ENCODE data around the gene CKMT2. TPM values are rescaled to one million over a fixed set of nuclear protein-coding genes. Genes with fewer than 3 reads are reported as not detected.
"Not testable (repeated sequence)": the region's sequence is repeated elsewhere in the genome, so short reads cannot be mapped to it uniquely, and the experiment has no call there.

Gene CKMT2
- total RNA-seq, 2 experiments from 2014 or later = not detected

DNA sequence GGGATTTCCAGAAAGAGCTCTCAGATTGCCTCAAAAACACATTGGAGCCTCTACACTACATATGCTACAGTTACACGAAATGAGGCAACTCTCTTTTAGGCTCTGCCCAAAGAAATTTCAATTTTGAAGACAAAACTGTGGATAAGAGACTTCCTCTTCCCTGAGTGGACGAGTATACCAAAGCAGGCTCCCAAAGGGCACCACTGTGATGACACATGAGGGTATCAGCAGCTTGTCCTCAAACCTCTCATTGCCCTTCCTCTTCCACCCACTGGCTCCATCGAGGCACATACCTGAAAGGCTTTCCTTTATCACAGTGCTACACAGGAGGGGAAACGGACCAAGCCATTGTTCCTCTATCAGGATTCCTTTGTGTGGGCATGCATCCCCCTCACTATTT, 11.3 kb downstream of the CKMT2 start:
- POLR2A ChIA-PET = no interaction called here
- no peak for DNase-seq
- Mint-ChIP-seq H3K27me3 (no peaks in the 10 kb centered on the region), H3K9me3 (no peaks in the 10 kb centered on the region), H3K4me1 (no peaks in the 10 kb centered on the region), H3K27ac (no peak overlapping the region), H3K36me3 (ENCODE audit: low read depth) (no peaks in the 10 kb centered on the region), H3K4me3 (no peak overlapping the region)
- CTCF ChIA-PET = interaction anchor here (1.4 kb wide), 1 partner anchor 13 kb away, joined by 3 read pairs; no protein-coding TSS in a partner anchor

DNA sequence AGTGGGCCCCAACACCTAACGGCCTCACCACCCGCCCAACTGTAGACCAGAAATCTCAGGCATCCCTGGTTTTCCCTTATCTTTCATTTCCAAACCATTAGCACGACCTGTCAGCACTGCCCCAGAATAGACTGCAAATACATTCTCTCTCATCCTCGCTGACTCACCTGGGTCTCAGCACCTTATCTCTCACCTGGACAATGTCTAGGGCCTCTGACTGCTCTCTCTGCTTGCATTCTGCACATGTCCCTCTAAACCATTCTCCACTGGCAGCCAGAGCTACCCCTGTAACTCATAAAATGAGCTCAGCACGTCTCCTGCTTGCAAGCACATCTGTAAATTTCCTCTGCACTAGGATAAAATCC, 12.7 kb downstream of the CKMT2 start:
- Mint-ChIP-seq H3K4me3 (no peak overlapping the region), H3K27ac (no peak overlapping the region), H3K27me3 (no peaks in the 10 kb centered on the region), H3K36me3 (ENCODE audit: low read depth) (peaks cover 1% of the 10 kb centered on the region), H3K9me3 (peaks cover 4% of the 10 kb centered on the region), H3K4me1 (no peaks in the 10 kb centered on the region)
- CTCF ChIA-PET = no interaction called here
- POLR2A ChIA-PET = no interaction called here
- no peak for DNase-seq

DNA sequence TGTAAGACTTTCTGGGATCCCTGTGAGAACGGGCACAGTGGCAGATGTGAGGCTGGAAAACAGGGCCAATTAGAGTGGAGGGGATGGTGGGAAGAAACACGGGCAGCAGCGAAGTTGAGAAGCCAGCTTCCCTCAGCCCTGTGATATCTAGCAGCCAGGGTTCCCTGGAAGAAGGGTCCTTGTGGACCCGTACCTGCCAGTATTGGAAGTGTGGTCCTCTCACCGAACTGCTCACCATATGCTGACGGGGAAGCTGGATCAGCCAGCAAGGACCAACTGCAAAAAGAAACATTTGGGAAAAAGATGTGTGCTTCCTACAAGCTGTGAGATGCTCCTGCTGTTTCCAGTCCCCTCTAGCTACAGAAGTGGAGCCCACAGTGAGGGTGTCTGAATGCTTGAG, 13.6 kb downstream of the CKMT2 start:
- Mint-ChIP-seq H3K4me3 (no peak overlapping the region), H3K4me1 (no peaks in the 10 kb centered on the region), H3K27me3 (no peaks in the 10 kb centered on the region), H3K27ac (no peak overlapping the region), H3K36me3 (ENCODE audit: low read depth) (peaks cover 1% of the 10 kb centered on the region), H3K9me3 (peaks cover 4% of the 10 kb centered on the region)
- ChIA-PET CTCF (interaction anchor here (0.6 kb wide), 1 partner anchor 29 kb away, joined by 3 read pairs; no protein-coding TSS in a partner anchor), POLR2A (no interaction called here)
- DNase-seq = no peak

DNA sequence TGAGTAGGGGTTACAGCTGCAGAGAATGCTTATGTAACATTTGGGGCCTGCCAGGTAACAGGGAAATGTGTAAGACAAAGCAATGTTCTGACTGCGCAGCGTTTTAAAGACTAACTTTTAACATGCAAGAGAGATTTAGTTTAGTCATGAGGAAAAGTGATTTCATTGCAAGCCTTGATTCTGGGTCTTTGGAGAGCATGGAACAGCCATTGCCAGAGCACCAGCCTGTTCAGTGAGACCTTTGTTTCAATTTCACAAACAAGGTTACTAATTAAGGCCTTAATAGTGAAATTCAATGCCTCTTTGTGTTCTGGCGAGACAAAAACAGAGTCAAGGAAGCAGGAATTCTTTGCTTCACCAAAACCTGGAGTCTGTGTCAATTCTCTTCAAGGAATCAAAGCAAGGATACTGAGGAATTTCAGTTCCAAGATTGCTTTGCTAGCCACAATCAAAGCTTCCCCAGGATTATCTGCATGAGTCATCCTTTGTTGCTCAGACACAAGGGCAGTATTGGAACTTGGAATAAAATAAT, 14.4 kb downstream of the CKMT2 start:
- DNase-seq = no peak
- H3K4me1 Mint-ChIP-seq = no peaks in the 10 kb centered on the region
- no peak overlapping the region for H3K4me3 Mint-ChIP-seq
- ChIA-PET POLR2A (no interaction called here), CTCF (no interaction called here)
- H3K27ac Mint-ChIP-seq = no peak overlapping the region
- H3K27me3 Mint-ChIP-seq = no peaks in the 10 kb centered on the region
- peaks cover 1% of the 10 kb centered on the region for H3K36me3 Mint-ChIP-seq (ENCODE audit: low read depth)
- H3K9me3 Mint-ChIP-seq = peaks cover 4% of the 10 kb centered on the region

DNA sequence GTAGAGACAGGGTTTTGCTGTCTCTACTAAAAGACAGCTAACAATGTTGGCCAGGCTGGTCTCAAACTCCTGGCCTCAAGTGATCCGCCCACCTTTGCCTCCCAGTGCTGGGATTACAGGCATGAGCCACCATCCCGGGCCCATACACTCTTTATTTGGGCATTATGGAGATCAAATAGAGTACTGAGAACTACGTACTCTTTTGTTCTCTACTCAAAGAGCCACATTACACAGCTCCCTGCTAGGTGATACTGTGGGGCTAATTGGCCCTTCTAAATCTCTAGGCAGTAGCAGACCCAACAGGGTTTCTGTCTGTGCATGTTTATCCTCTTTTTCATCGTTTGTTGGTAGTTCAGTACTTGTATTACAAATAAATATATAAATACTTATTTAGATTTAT, 16.1 kb downstream of the CKMT2 start:
- Mint-ChIP-seq H3K4me1 (no peaks in the 10 kb centered on the region), H3K27me3 (no peaks in the 10 kb centered on the region), H3K27ac (no peak overlapping the region), H3K36me3 (ENCODE audit: low read depth) (peaks cover 1% of the 10 kb centered on the region), H3K9me3 (peaks cover 4% of the 10 kb centered on the region), H3K4me3 (no peak overlapping the region)
- DNase-seq = no peak
- POLR2A ChIA-PET = interaction anchor here (0.6 kb wide), 1 partner anchor 260 kb away, joined by 3 read pairs; no protein-coding TSS in a partner anchor
- CTCF ChIA-PET = interaction anchor here (0.6 to 1.6 kb wide), 2 partner anchors 14 to 1523 kb away, joined by 3 to 4 read pairs; no protein-coding TSS in a partner anchor

DNA sequence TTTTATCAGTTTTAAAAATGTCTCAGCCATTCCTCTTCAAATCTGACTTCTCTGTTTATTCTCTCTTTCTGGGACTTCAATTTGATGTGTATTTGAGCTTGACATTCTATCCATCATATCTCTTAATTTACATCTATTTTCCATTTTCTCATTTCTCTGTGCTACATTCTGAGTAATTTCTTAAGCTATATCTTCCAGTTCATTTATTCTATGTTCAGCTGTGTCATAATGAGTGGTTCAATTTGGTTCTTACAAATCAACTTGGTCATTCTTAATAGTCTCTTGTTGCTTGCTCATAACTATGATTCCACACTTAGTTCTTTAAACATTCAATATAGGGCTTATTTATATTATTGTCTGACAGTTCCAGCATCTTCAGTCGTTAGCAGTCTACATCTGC, 16.9 kb downstream of the CKMT2 start:
- no peaks in the 10 kb centered on the region for H3K27me3 Mint-ChIP-seq
- POLR2A ChIA-PET = no interaction called here
- no peak for DNase-seq

DNA sequence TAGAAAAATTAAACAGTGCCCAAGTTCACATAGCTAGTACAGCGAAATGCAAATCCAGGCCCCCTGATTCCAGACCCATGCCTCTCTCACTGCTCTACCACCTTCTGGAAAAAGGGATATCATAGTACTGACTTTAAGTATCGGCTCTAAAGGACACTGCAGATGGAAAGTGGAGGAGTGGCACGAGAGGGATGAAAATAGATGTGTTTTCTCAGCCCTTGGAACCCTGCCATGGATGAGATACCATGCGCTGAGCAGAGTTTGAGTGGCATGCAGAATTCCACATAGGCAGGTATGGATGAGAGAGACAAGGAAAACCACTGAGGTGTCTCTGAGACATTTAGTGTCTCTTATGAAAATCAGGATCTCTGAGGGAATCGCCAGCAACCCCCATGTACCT, 18.8 kb downstream of the CKMT2 start:
- ChIA-PET CTCF (interaction anchor here (1.5 kb wide), 1 partner anchor 47 kb away, joined by 5 read pairs; no protein-coding TSS in a partner anchor), POLR2A (no interaction called here)
- Mint-ChIP-seq H3K4me3 (no peak overlapping the region), H3K36me3 (ENCODE audit: low read depth) (peaks cover 1% of the 10 kb centered on the region), H3K27ac (no peak overlapping the region), H3K9me3 (peaks cover 4% of the 10 kb centered on the region), H3K27me3 (no peaks in the 10 kb centered on the region), H3K4me1 (no peaks in the 10 kb centered on the region)
- DNase-seq = no peak

More for the DNA sequence above, 16.9 kb downstream of the CKMT2 start:
- Mint-ChIP-seq H3K9me3 (peaks cover 4% of the 10 kb centered on the region), H3K36me3 (ENCODE audit: low read depth) (peaks cover 1% of the 10 kb centered on the region), H3K27ac (no peak overlapping the region), H3K4me3 (no peak overlapping the region), H3K4me1 (no peaks in the 10 kb centered on the region)
- CTCF ChIA-PET = interaction anchor here (1.6 kb wide), 1 partner anchor 15 kb away, joined by 3 read pairs; no protein-coding TSS in a partner anchor

DNA sequence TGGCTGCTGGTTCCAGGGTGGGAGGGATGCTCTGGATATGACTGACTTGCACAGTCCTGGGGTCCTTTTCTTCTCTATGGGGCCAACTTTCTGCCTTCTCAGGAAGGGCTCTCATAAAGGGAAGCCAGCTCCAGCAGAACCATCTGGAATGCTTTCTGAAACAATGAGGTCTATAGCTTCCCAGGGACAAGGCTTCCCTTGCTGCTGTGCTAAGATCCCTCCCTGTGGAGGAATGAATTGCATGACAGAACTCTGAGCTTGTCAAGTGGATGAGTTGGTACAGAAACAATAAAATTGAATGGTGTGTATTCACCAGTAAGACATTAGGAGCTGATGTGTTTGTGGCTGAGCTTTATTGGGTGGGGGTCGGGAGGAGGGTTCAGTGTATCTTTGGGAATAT, 19.8 kb downstream of the CKMT2 start:
- POLR2A ChIA-PET = no interaction called here
- H3K9me3 Mint-ChIP-seq = peaks cover 4% of the 10 kb centered on the region
- CTCF ChIA-PET = interaction anchor here (1.5 kb wide), 1 partner anchor 46 kb away, joined by 5 read pairs; no protein-coding TSS in a partner anchor
- no peaks in the 10 kb centered on the region for H3K4me1 Mint-ChIP-seq
- H3K27me3 Mint-ChIP-seq = no peaks in the 10 kb centered on the region
- no peak overlapping the region for H3K27ac Mint-ChIP-seq
- no peak for DNase-seq
- no peak overlapping the region for H3K4me3 Mint-ChIP-seq
- H3K36me3 Mint-ChIP-seq (ENCODE audit: low read depth) = peaks cover 1% of the 10 kb centered on the region

DNA sequence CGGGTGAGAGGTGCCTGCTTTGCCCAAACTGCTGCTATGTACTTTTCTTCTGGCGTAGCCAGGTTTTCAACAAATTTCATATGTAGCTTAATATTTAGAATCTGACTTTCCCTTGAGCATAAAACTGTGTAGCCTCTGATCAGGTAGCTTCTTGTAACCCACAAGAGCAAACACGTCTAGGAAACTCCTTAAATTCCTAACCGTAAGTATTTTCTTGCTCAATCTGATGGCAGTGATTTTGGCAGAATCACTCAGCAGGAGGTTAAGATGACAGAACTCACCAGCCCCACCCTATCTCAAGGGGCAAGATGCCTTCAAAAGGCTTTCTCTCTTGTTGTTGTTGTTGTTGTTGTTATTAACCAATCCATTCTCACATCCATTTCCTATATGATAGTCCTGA, 20.8 kb downstream of the CKMT2 start:
- H3K4me1 Mint-ChIP-seq = no peaks in the 10 kb centered on the region
- peaks cover 1% of the 10 kb centered on the region for H3K36me3 Mint-ChIP-seq (ENCODE audit: low read depth)
- DNase-seq = no peak
- no peaks in the 10 kb centered on the region for H3K27me3 Mint-ChIP-seq
- H3K9me3 Mint-ChIP-seq = peaks cover 4% of the 10 kb centered on the region
- no peak overlapping the region for H3K4me3 Mint-ChIP-seq
- ChIA-PET CTCF (no interaction called here), POLR2A (no interaction called here)
- H3K27ac Mint-ChIP-seq = no peak overlapping the region

DNA sequence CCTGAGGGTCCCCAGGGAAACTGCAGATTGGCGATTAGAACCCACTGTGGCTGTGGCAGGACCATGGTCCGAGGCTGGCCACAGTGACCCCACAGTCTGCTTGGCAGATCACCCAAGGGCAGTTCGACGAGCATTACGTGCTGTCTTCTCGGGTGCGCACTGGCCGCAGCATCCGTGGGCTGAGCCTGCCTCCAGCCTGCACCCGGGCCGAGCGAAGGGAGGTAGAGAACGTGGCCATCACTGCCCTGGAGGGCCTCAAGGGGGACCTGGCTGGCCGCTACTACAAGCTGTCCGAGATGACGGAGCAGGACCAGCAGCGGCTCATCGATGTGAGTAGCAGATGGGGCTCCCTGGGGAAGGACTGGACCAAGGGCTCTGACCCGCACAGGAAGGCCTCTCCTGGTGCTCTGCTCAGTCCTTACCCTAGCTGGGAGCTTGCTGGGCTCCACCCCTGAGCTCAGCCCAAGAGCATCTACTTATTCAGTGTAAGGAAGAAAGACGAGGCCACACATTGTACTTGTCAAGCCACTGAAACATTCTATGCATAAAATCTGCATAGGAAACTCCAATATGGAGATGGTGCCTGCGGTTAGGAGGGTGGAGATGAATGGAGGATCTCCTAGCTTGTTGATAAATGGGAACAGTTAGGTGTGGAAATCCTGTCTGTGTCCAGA, 21.9 kb downstream of the CKMT2 start:
- Mint-ChIP-seq H3K27me3 (no peaks in the 10 kb centered on the region), H3K4me3 (no peak overlapping the region), H3K27ac (no peak overlapping the region), H3K36me3 (ENCODE audit: low read depth) (peaks cover 3% of the 10 kb centered on the region), H3K9me3 (peaks cover 5% of the 10 kb centered on the region), H3K4me1 (no peaks in the 10 kb centered on the region)
- ChIA-PET POLR2A (no interaction called here), CTCF (no interaction called here)
- DNase-seq = no peak

DNA sequence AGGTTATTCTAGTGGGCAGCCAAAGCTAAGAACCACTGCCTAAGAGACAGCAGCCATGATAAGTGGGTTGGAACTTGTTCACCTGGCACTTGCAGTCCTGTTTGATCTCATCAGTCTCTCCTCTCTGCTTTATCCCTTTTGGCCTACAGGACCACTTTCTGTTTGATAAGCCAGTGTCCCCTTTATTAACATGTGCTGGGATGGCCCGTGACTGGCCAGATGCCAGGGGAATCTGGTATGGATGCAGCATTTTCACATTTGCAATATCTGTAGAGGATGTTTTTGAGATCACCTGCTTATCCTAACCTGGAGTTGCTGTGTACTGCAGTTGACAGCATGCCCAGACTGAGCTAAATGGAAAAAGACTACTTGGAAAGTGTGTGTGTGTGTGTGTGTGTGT, 23.6 kb downstream of the CKMT2 start:
- ChIA-PET POLR2A (no interaction called here), CTCF (no interaction called here)
- Mint-ChIP-seq H3K27me3 (no peaks in the 10 kb centered on the region), H3K4me3 (no peak overlapping the region), H3K36me3 (ENCODE audit: low read depth) (peaks cover 5% of the 10 kb centered on the region), H3K27ac (no peak overlapping the region), H3K4me1 (no peaks in the 10 kb centered on the region), H3K9me3 (peaks cover 3% of the 10 kb centered on the region)
- no peak for DNase-seq

DNA sequence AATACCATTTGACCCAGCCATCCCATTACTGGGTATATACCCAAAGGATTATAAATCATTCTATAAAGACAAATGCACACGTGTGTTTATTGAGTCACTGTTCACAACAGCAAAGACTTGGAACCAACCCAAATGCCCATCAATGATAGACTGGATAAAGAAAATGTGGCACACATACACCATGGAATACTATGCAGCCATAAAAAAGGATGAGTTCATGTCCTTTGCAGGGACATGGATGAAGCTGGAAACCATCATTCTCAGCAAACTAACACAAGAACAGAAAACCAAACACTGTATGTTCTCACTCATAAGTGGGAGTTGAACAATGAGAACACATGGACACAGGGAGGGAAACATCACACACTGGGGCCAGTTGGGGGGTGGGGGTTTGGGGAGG, 29.7 kb downstream of the CKMT2 start:
- H3K36me3 Mint-ChIP-seq (ENCODE audit: low read depth); POLR2A ChIA-PET; H3K4me1 Mint-ChIP-seq; DNase-seq; CTCF ChIA-PET; H3K4me3 Mint-ChIP-seq; H3K27me3 Mint-ChIP-seq; H3K27ac Mint-ChIP-seq: not testable (repeated sequence)
- H3K9me3 Mint-ChIP-seq = peaks cover 11% of the 10 kb centered on the region

DNA sequence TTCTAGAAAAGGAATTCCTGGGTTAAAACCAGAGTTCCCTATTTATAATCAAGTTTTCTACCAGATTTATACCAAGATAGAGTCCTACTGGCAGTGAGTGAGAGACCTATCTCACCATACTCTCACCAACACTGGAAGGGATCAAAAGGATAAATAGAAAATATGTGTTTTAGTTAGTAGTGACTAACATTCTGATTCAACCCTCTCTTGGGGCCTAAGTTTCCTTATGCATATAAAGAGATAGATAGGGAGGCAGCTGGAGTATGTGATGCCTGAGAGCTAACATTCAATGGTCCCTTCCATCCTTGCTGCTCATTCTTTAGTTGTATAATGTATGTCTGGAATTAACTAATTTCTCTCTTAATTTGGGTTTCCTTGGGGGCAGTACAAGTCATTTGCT, 32.0 kb downstream of the CKMT2 start:
- ChIA-PET CTCF (interaction anchor here (0.8 kb wide), 1 partner anchor 55 kb away, joined by 3 read pairs; no protein-coding TSS in a partner anchor), POLR2A (no interaction called here)
- no peaks in the 10 kb centered on the region for H3K27me3 Mint-ChIP-seq

More for the DNA sequence above, 32.0 kb downstream of the CKMT2 start:
- H3K27ac Mint-ChIP-seq = no peak overlapping the region
- H3K9me3 Mint-ChIP-seq = peaks cover 9% of the 10 kb centered on the region
- peaks cover 4% of the 10 kb centered on the region for H3K4me1 Mint-ChIP-seq
- H3K36me3 Mint-ChIP-seq (ENCODE audit: low read depth) = peaks cover 7% of the 10 kb centered on the region
- no peak overlapping the region for H3K4me3 Mint-ChIP-seq
- no peak for DNase-seq
